GM21786 (cell line): ENCODE measurements around the gene TATDN2.

Experiments
- ATAC-seq: cut with Tn5 transposase; IDR thresholded peaks from one replicate; pipeline ENCODE4 v1.9.1; 2021; ENCODE audit not compliant: unreplicated experiment

Gene TATDN2

DNA sequence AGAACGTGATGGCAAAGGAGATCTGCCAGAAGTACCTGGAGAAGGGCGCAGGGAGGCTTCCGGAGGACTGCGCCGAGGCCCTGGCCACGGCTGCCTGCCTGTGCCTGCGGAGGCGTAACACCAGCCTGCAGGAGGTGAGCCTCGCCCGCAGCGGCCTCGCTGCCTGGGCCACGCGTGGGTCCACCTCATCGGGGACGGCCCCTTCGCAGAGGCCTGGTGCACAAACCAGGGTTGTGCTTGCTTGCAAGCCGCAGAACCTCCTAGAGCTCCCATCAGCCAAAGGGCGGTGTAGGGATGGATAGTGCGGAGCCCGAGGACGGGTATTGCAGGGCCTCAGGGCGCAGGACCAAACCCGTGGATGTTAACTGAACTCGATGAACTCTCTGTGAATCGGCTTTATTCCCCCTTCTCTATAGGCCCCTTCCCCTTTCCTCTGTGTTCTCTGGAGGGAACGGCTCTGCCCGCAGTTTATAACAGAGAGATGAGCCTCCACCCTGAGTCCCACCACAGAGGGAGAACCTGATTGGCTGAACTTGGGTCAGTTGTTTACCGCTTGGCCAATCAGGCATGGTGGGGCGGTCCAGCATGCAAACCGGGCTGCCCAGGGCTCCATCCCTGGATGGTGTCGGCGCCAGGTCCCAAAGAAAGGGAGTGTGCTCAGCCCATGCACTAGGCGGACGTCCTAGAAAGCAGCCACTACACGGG, 13.6 kb upstream of the TATDN2 start:
- no peak for ATAC-seq

DNA sequence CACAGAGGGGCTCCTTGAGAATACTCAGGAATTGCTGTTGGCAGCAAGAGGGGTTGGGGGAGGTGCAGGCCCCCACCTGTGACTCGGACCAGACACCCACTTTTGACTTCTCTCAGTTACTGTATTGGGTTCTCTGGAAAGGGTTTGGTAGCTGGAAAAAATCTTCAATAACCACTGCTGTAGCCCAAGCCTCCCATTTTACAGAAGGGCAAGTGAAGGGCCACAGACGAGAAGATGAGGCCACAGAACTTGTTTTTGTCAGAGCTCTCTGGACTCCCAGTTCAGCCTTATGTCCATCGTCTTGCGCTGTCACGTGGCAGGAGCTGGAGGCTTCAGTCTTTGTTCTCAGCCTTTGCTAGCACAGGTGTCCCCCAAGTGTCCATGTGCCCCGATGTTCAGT, 12.7 kb upstream of the TATDN2 start:
- ATAC-seq, result no peak

DNA sequence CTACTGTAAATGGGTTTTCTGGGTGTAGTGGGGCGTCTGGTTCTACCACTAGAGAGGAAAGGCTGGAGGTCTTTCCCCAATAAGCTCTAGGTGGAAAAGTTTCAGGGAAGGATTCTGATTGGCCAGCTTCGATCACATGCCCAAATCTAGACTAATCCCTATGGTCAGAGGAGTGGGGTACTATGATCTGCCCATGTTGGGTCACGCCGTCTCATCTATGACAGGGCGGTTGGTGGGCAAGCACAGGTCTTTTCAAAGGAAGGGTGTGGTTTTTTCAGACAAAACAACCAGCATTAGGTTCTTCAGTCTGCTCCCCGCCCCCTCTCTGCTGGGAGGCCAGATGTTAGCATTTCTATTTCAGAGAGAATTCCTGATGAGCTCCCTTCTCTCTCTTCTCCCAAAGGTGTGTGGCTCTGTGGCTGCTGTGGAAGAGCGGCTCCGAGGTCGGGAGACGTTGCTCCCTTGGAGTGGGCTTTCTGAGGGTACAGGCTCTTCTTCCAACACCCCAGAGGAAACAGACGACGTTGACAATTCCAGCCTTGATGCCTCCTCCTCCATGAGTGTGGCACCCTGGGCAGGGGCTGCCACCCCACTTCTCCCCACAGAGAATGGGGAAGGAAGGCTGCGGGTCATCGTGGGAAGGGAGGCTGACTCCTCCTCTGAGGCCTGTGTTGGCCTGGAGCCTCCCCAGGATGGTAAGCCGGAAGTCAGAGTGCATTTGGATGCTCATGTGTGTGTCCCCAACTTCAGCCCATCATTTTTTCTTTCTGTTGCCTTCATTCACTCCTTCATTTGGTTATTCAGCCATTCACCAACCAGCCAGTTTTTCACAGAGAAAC, 9.7 kb upstream of the TATDN2 start:
- no peak for ATAC-seq

DNA sequence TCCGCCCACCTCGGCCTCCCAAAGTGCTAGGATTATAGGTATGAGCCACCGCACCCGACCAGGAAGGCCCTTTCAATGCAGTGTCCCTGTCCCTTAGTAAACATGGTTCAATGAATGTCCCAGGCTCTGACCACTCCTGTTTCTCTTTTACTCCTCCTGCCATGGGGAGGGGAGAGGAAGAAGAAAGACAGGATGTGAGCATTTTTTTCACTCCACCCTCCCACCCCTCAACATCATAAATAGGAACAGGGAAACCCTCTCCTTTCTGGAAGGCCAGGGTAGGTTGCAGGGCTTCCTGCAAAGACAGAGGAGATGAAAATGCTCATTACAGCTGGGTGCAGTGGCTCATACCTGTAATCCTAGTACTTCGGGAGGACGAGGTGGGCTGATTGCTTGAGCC, 7.5 kb upstream of the TATDN2 start:
- no peak for ATAC-seq

DNA sequence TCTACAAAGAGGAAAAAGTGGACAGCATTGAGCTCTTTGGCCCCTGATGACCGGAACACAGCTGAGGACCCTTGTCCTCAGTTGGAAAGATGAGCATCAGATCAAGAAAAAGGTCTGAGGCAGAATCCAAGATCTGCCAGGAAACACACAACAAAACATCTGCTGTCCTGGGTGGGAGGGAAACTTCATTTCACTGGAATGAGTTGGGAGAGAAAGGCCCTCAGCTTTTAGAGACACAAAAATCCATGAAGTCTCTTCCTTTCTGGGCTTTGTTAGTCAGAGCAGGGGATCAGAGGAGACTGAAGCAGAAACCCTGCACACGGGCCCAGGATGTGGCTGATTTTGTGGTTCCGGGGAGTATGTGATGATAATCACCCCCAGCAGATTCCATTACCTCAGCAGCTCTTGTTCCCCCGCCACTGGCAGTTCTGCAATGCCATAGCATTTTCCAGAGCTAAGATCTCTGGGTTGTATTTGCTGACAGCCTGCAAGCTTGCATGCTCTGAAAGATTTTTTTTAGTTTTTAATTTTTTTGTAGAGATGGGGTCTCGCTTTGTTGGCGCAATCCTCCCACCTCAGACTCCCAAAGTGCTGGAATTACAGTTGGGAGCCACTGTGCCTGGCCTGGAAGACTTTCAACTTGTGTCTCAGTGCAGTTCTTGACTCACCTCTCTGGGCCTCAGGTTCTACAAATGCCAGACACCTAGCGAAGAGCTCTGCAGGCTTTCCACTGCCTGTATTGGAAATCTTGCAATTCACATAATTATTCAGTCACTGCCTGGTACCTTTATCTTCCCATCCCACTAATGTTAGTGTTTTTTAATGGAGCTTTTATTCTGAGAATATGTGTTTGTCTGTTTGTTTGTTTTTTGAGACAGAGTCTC, 5.8 kb upstream of the TATDN2 start:
- no peak for ATAC-seq

DNA sequence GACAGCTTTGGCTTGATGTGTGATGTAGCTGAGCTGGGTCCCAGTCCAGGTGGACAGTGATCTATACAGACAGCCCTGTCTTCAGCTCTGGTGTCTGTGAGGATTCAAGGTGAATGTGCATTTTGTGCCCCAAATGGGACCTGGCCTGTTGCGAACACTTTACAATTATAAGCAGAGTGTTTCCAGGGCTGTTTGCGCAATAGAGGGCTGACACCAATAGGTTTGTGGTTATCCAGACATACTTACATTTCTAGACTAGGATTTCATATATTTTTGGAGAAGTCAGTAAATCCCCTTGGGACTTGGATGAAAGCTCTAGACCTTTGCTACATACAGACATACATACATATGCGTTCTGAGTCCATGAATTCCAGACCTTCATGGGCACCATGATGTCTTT, 4.2 kb upstream of the TATDN2 start:
- ATAC-seq, result no peak

DNA sequence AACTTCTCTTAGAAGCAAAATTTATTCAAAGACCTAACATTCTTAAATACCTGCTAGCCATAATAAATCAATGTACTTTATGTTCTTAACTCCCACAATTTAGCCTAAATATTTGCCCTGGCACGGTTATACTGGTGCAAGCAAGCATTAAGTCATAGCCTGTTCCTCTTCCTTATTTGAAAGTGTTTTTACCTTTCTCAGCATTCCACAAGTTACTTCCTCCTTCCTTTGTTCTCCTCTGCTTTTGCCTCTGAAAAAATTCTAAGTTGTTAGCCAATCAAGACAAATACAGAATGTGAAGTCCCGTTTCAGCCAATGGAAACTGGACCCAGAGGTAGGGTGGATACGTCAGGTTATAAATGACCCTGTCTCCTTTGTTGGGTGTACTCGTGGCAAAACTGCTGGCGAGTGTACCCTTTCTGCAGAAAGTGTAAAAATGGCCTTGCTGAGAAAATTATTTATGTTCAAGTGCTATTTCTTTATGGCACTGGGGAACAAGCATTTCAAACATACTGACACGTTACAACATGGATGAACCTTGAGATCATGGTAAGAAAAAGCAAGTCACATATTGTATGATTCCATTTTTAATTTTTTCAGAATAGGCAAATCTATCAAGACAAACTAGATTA, 3.1 kb upstream of the TATDN2 start:
- ATAC-seq, result no peak

DNA sequence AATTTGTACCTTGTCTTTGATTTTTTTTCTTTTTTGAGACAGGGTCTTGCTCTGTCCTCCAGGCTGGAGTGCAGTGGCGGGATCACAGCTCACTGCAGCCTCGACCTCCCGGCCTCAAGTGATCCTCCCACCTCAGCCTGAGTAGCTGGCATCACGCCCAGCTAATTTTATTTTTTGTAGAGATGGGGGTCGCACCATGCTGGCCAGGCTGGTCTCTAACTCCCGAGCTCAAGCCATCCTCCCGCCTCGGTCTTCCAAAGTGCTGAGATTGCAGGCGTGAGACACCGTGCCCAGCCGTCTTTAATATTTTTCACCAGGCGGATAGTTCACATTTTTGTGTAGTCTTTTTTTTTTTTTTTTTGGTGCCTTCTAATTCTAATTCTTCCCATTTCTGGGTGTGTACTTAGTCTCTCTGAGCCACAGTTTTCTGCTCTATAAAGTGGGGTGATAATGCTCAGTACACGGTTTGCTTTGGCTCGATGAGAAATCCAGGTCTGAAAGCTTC, 528 bp upstream of the TATDN2 start:
- no peak for ATAC-seq

DNA sequence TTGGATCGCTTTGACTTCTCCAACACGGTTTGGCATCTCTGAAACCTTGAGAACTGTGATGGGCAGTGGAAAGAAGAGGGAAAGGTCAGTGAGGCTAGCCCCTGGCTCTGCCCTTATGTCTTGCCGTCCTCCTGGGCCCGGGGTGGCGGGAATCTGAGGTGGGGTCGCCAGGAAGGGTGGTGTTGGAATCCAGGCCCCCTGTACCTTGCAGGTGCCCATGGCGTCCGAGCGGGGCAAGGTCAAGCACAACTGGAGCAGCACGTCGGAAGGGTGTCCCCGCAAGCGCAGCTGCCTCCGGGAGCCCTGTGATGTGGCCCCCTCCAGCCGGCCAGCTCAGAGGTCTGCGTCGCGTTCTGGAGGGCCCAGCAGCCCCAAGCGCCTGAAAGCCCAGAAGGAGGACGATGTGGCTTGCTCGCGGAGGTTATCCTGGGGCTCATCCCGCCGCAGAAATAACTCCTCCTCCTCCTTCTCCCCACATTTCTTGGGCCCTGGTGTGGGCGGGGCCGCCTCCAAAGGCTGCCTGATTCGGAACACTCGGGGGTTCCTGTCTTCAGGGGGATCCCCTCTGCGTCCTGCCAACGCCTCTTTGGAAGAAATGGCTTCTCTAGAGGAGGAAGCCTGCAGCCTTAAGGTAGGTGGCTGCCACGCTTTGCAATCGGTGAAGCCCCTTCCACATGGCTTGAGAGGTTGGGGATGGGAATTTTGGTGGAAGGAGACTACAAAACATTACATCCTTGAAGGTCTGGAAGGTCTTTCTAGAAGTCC, 907 bp downstream of the TATDN2 start:
- peak; percentile 17 for ATAC-seq

DNA sequence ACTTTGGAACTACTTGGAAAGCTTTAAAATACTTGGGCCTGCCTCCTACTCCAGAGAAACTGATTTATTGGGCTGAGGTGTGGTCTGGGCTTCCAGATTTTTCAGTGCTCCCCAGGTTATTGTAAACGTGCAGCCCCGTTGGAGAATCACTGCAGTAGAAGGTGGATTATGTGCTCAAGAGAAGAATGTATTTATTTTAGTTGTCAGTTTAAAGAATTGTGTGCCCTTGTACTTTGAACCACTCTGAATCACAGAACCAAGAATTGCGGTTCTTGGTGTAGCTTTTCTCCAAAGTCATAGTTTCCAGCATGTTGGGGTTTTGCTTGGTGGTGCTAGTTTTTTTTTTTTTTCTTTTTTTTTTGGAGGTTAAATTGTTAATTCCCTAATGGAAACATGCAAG, 1.6 kb downstream of the TATDN2 start:
- ATAC-seq, result no peak

DNA sequence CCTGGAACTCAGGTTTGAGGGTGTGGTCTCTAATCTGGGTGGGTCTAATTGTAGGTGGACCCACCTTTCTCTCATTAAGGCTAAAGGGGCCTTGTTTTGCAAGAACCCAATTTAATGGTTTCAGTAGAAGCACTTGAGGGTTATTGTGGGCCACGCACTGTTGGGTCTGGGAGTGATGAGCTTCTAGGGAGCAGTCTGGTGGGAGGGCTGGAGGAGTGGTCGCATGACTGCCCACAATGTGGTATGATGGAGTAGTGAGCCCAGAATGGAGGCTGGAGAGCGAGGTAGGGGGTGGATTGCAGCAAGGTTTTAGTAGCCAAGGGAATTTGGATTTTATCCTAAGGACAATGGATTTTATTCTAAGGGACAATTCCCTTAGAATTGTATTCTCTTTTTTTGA, 2.7 kb downstream of the TATDN2 start:
- no peak for ATAC-seq

DNA sequence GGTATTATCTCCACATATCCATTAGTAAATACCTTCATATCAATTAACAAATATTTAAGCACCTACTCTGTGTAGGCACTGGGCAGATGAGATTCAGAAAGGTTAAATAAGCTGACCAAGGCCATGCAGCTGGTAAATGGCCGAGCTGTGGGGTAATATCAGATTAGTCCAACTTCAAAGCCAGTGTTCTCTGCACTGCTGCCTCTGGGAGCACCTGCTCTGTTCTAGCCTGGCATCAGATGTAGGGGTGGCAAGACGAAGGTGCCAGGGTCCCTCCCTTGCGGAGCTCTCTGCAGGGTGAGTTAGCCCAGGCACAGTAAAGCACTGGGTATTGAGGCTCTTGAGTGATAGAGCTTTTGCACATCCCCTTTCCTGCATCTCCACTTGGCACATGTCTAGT, 5.5 kb downstream of the TATDN2 start:
- no peak for ATAC-seq

DNA sequence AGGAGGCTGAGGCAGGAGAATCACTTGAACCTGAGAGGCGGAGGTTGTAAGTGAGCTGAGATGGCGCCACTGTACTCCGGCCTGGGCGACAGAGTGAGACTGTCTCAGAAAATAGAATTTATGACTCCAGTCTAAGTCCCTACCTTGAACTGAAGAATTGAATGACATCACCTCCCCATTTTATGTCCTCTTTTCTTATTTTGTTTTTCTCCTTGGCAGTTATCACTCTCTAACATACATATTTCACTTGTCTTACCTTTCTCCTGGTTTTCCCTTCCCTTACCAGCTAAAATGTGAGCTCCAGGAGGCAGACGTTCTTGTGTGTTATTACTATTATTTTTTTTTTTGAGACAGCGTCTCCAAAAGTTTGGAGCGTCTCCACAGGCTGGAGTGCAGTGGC, 7.6 kb downstream of the TATDN2 start:
- no peak for ATAC-seq

DNA sequence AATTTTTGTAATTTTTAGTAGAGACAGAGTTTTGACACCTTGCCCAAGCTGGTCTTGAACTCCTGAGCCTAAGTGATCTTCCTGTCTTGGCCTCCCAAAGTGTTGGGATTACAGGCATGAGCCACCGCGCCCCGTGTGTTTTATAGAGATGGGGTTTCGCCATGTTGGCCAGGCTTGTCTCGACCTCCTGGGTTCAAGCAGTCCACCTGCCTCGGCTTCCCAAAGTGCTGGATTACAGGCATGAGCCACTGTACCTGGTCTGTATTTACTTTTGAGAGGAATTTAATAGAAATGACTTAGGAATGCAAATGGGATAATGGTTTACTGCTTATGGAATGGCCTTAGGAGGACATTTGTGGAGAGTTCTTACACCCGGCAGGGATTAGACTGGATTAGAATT, 10.8 kb downstream of the TATDN2 start:
- ATAC-seq, result no peak

DNA sequence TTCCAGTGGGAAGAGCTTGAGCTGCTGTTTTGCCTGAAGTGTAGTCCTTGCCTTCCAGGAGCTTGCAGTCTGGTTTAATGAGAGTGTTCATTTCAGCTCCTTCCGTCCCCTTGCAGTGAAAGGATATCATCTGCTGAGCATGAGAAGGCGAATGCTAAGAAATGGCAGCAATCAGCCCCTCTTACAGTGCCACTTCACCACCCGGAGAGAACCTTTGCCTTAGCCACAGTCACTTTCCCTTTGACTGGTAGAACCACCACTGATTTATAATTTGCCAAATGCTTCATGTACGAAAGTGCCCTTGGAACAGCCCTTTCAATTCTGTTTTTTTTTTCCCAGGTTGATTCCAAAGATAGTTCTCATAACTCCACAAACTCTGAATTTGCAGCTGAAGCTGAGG, 11.5 kb downstream of the TATDN2 start:
- ATAC-seq, result no peak

DNA sequence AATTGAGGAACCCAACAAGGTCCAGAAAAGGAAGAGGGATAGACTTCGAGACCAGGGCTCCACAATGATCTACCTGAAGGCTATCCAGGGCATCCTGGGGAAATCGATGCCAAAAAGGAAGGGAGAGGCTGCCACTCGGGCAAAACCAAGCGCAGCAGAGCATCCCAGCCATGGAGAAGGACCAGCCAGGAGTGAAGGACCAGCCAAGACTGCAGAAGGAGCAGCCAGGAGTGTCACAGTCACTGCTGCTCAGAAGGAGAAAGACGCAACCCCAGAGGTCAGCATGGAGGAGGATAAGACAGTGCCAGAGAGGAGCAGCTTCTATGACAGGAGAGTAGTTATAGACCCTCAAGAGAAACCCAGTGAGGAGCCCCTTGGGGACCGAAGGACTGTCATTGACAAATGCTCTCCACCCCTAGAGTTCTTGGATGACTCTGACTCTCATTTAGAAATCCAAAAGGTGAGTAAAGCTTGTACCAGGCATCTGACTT, 12.0 kb downstream of the TATDN2 start:
- no peak for ATAC-seq

DNA sequence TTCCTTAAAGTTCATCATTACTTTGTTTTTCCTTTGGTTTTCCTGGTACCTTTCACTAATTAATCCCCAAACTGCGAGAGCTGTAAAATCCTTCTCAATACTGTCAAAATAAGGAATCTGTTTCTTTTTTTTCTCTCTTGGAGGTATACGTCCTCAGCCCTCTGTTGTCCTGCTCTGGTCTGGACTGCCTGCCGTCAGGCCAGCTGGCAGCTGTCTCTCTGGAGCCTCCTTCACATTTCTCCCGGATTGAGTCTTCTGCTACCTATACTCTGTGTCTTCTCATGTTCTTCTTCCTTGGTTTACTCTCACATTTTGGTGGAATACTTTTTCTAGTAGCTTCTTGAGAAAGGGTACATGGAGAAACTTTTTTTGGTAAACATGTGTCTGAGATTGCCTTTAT, 13.8 kb downstream of the TATDN2 start:
- no peak for ATAC-seq

DNA sequence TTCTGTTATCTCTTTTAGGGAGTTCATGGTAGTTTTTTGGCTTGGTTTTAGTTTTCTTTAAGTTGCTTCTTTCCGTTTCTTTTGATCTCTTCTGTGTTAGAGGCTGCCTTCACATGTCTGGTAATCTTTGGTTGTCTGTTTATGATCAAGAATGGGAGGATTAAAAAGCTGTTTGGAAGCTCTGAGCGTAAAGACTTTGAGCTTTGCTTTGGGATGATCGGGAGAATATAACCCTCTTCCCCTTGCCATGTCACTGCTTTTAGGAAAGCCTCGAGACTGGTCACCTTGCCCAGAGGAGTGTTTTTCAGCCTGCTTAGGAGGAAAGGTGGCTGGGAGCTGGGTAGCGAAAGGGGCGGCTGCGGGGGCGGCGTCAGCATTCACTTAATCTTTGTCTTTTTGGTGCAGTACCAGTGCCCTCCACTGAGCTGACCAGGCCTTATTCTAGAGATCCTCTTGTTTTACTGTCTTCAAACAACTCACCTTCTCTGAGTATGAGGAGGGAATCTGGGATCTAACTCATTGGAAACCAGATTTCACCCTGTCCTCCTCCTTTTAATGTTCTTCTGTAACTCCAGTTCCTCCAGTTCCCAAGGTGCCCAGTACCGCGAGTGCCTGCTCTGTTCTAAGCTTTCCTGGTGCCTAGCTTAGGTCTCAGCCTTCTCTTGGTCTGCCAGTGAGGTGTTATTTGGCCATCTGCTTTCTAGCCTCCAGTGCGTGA, 15.5 kb downstream of the TATDN2 start:
- ATAC-seq, result no peak

DNA sequence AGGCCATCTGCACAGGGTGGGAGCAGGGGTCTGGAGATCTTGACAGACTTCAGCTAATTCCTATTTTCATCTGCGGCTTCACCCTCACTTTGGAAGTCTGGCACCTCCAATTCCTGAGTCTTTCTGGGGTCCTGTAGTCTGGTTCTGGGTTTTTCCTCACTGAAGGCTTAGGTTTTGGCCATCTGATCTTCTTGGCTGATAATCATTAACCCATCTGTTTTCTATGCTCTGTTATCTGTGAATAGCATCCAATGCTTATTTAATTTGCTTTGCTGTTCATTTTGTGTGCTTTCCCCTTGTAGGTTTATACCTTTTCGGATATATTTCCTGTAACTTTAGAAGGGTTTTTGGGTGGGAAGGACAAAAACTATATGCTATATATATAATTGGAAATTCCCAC, 17.6 kb downstream of the TATDN2 start:
- no peak for ATAC-seq
